GM23338 (cell line): ENCODE measurements around the gene NOTCH1. TPM values are rescaled to one million over a fixed set of nuclear protein-coding genes. Genes with fewer than 3 reads are reported as not detected.

Source experiments
- ATAC-seq: fragments of 200-7000 bp; cut with Tn5 transposase; 3 replicates; pipeline ENCODE4 v1.9.1; 2020
- DNase-seq: peaks from one replicate; pipeline ENCODE4 v3.0.0-alpha.2; 2015; ENCODE audit warnings: low spot score
- H2AFZ ChIP-seq: fragments of 200-600 bp; sonication (generic); 2 replicates; pipeline ENCODE4 v1.8.0; 2016; ENCODE audit warnings: antibody characterized with exemption, mild to moderate bottlenecking, moderate library complexity
- H3F3A ChIP-seq: fragments of 200-600 bp; sonication (generic); replicated peaks from 2 replicates; pipeline ENCODE4 v1.8.0; 2017; ENCODE audit warnings: antibody characterized with exemption, mixed run types, low read depth
- H3K27ac ChIP-seq: fragments of 200-600 bp; sonication (generic); 2 replicates; pipeline ENCODE4 v1.6.1; 2016; ENCODE audit warnings: low read depth
- H3K27me3 ChIP-seq: fragments of 200-600 bp; sonication (generic); 2 replicates; pipeline ENCODE4 v1.8.0; 2016; ENCODE audit warnings: mild to moderate bottlenecking, mixed run types, moderate library complexity; ENCODE audit not compliant: insufficient read depth
- H3K36me3 ChIP-seq: fragments of 200-600 bp; sonication (generic); 2 replicates; pipeline ENCODE4 v1.8.0; 2016; ENCODE audit warnings: mild to moderate bottlenecking; ENCODE audit not compliant: insufficient read depth
- H3K4me1 ChIP-seq: fragments of 200-600 bp; sonication (generic); 2 replicates; pipeline ENCODE4 v1.8.0; 2016; ENCODE audit warnings: mild to moderate bottlenecking, moderate library complexity; ENCODE audit not compliant: insufficient read depth
- H3K4me2 ChIP-seq: fragments of 200-600 bp; sonication (generic); 2 replicates; pipeline ENCODE4 v1.7.1; 2017; ENCODE audit warnings: mixed run types
- H3K4me3 ChIP-seq: fragments of 200-600 bp; sonication (generic); 2 replicates; pipeline ENCODE4 v1.6.1; 2016; ENCODE audit warnings: mixed run types
- H3K79me2 ChIP-seq: fragments of 200-600 bp; sonication (generic); replicated peaks from 2 replicates; pipeline ENCODE4 v1.8.0; 2017; ENCODE audit warnings: mild to moderate bottlenecking; ENCODE audit not compliant: insufficient read depth
- H3K9me2 ChIP-seq: fragments of 200-600 bp; sonication (generic); 2 replicates; pipeline ENCODE4 v1.8.0; 2017; ENCODE audit not compliant: insufficient read depth
- H4K20me1 ChIP-seq: fragments of 200-600 bp; sonication (generic); replicated peaks from 2 replicates; pipeline ENCODE4 v1.8.0; 2017; ENCODE audit warnings: mild to moderate bottlenecking; ENCODE audit not compliant: insufficient read depth
- H3K27ac Mint-ChIP-seq: 2 replicates; pipeline ENCODE4 v1.8.0; 2020; ENCODE audit warnings: inconsistent platforms, mild to moderate bottlenecking, moderate library complexity, mixed read lengths
- H3K27me3 Mint-ChIP-seq: 3 replicates; pipeline ENCODE4 v1.8.0; 2022; ENCODE audit warnings: low read depth, mild to moderate bottlenecking, moderate library complexity, mixed read lengths, inconsistent platforms; ENCODE audit not compliant: insufficient read depth, poor library complexity
- H3K36me3 Mint-ChIP-seq: 3 replicates; pipeline ENCODE4 v1.8.0; 2021; ENCODE audit warnings: low read depth, mild to moderate bottlenecking, inconsistent platforms, moderate library complexity, mixed read lengths
- H3K4me1 Mint-ChIP-seq: 3 replicates; pipeline ENCODE4 v1.8.0; 2020; ENCODE audit warnings: mild to moderate bottlenecking, inconsistent platforms, mixed read lengths
- H3K4me3 Mint-ChIP-seq: 3 replicates; pipeline ENCODE4 v1.8.0; 2021; ENCODE audit warnings: moderate library complexity, mild to moderate bottlenecking, inconsistent platforms, mixed read lengths
- H3K9me3 Mint-ChIP-seq: 3 replicates; pipeline ENCODE4 v1.8.0; 2020; ENCODE audit warnings: moderate library complexity, mild to moderate bottlenecking, inconsistent platforms, mixed read lengths
- CREB1 ChIP-seq: fragments of 250-450 bp; sonication (Bioruptor Pico); IDR thresholded peaks from 2 replicates; pipeline ENCODE4 v1.5.0; 2020; ENCODE audit warnings: low read depth, mild to moderate bottlenecking, moderate library complexity
- CTCF ChIP-seq, 2 experiments: fragments of 200-600 bp in 1 of 2; sonication (generic) in 1 of 2; conservative IDR thresholded peaks; 2 replicates each; pipeline versions ENCODE4 v1.5.1 to v1.6.1; 2016 to 2017; ENCODE audit warnings: antibody characterized with exemption in 2 of 2, low read depth in 2 of 2, mild to moderate bottlenecking in 2 of 2, moderate library complexity in 1 of 2
- EZH2 ChIP-seq: fragments of 200-600 bp; sonication (generic); IDR thresholded peaks from one replicate; pipeline ENCODE4 v1.8.0; 2017; ENCODE audit warnings: antibody characterized with exemption, mild to moderate bottlenecking, low read depth; ENCODE audit not compliant: unreplicated experiment
- STAT1 ChIP-seq: IDR thresholded peaks from one replicate; pipeline ENCODE4 v1.6.1; 2016; ENCODE audit warnings: antibody characterized with exemption; ENCODE audit not compliant: unreplicated experiment
- ZNF331 ChIP-seq: fragments of 250-450 bp; sonication (Bioruptor Pico); IDR thresholded peaks from 2 replicates; pipeline ENCODE4 v1.5.0; 2020; ENCODE audit warnings: low read depth, mild to moderate bottlenecking, moderate library complexity
- polyA plus RNA-seq: library from polyadenylated mRNA; unstranded; fragments of >200 nt; fragmentation: Nextera tagmentation; extraction: Ambion mirVana; gene quantifications from 2 replicates; pipeline ENCODE4 v1.2.1, GENCODE V29; 2016
- total RNA-seq: library from RNA; depleted of rRNA; stranded (reverse); fragments of >200 nt; shearing (Covaris generic); gene quantifications from 2 replicates; pipeline ENCODE4 v1.2.3, GENCODE V29; 2014
- TF ChIP-seq, protein P1 (sequence below): IDR thresholded peaks from 2 replicates; pipeline ENCODE4 v1.6.1; 2016; ENCODE audit warnings: antibody characterized with exemption
- TF ChIP-seq, protein P2 (sequence below): IDR thresholded peaks from one replicate; pipeline ENCODE4 v1.6.1; 2018; ENCODE audit warnings: antibody characterized with exemption; ENCODE audit not compliant: unreplicated experiment

Gene NOTCH1
- total and polyA plus RNA-seq, 2 experiments from 2014 or later: 9.9 to 97.2 TPM

DNA sequence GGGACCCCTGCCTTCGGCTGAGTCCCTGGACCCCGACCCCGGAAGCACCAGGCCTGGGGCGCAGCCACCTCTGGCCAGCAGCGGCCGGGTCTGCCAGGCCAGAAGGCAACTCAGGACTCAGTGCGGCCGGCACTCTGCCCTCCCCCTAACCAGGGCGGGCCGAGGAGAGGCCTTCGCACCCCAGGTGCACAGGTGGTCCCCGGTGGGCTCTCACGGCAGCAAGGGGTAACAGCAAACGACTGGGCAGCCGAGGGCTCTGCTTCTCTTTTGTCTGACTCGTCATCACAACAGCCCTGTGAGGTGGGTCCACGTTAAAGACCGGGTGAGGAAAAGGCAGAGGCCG lies 20.7 kb upstream of the NOTCH1 start:
- no peaks in the 10 kb centered on the region for H3K9me2 ChIP-seq
- H3K4me3 Mint-ChIP-seq: no peak overlapping the region; the same call in 2 of the 3 replicates
- H3K4me2 ChIP-seq: no peak overlapping the region
- peaks cover 42% of the 10 kb centered on the region for H3K4me1 Mint-ChIP-seq
- no peaks in the 10 kb centered on the region for H3K27me3 ChIP-seq
- DNase-seq (no peak), ATAC-seq (no peak)
- peaks cover 4% of the 10 kb centered on the region; the same call in 2 of the 3 replicates for H3K9me3 Mint-ChIP-seq
- no peak overlapping the region for H2AFZ ChIP-seq
- H3K36me3 Mint-ChIP-seq: no peaks in the 10 kb centered on the region; the same call in 2 of the 3 replicates
- H3K36me3 ChIP-seq: no peaks in the 10 kb centered on the region
- TF ChIP-seq EZH2 (no peak), ZNF331 (CRISPR knock-in tag) (no peak), CTCF (conservative IDR thresholded peaks at IDR 0.05; ENCODE audit: low read depth in 2 of 2) (no peak), STAT1 (no peak)
- TF ChIP-seq, protein P1, sequence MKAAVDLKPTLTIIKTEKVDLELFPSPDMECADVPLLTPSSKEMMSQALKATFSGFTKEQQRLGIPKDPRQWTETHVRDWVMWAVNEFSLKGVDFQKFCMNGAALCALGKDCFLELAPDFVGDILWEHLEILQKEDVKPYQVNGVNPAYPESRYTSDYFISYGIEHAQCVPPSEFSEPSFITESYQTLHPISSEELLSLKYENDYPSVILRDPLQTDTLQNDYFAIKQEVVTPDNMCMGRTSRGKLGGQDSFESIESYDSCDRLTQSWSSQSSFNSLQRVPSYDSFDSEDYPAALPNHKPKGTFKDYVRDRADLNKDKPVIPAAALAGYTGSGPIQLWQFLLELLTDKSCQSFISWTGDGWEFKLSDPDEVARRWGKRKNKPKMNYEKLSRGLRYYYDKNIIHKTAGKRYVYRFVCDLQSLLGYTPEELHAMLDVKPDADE: no peak
- TF ChIP-seq, protein P2, sequence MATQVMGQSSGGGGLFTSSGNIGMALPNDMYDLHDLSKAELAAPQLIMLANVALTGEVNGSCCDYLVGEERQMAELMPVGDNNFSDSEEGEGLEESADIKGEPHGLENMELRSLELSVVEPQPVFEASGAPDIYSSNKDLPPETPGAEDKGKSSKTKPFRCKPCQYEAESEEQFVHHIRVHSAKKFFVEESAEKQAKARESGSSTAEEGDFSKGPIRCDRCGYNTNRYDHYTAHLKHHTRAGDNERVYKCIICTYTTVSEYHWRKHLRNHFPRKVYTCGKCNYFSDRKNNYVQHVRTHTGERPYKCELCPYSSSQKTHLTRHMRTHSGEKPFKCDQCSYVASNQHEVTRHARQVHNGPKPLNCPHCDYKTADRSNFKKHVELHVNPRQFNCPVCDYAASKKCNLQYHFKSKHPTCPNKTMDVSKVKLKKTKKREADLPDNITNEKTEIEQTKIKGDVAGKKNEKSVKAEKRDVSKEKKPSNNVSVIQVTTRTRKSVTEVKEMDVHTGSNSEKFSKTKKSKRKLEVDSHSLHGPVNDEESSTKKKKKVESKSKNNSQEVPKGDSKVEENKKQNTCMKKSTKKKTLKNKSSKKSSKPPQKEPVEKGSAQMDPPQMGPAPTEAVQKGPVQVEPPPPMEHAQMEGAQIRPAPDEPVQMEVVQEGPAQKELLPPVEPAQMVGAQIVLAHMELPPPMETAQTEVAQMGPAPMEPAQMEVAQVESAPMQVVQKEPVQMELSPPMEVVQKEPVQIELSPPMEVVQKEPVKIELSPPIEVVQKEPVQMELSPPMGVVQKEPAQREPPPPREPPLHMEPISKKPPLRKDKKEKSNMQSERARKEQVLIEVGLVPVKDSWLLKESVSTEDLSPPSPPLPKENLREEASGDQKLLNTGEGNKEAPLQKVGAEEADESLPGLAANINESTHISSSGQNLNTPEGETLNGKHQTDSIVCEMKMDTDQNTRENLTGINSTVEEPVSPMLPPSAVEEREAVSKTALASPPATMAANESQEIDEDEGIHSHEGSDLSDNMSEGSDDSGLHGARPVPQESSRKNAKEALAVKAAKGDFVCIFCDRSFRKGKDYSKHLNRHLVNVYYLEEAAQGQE: no peak
- H3K27ac ChIP-seq: no peak overlapping the region
- no peaks in the 10 kb centered on the region for H4K20me1 ChIP-seq
- no peak overlapping the region for H3K27ac Mint-ChIP-seq
- H3K4me1 ChIP-seq: peaks cover 10% of the 10 kb centered on the region
- H3K27me3 Mint-ChIP-seq: peaks cover 11% of the 10 kb centered on the region
- no peaks in the 10 kb centered on the region for H3K79me2 ChIP-seq
- no peak overlapping the region for H3K4me3 ChIP-seq
- peaks cover 12% of the 10 kb centered on the region; the same call in 1 of the 2 replicates for H3F3A ChIP-seq

DNA sequence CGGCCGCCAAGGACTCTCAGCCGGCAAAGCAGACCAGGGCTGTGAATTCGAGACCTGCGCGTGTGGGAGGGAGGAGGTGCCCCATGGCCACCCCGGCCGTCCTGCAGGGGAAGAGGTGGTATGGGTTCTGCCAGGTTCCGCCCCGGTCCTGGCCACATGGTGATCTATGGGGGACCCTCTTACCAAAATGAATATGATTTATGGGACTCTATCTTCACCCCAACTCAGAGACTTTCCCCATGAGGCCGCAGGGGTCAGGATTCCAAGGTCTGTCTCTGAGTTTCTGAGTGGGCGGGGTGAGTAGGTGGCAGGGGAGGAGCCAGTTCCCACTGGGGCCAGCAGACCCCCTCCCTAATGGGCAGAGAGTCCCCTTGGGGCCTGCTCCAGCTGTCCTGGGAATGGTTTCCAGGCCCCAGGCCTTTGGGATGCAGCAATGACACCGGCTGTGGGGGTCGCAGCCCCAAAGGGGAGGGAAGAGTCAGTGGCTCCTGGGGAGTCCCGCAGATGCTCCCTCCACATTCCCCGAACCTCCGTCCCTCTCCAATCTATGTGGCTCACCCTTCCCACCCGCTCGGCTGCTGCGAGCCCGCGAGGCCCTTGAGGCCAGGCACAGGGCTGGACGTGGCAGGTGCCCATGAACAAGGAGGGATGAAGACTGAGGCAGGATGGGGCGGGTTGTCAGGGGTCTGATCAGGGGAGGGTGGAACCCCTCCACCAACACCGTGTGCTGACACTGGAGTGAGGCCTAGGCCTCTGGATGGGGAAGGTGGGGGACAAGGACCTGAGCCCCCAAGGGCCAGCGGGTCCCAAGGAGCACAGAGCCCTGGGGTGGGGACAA lies 20.1 kb upstream of the NOTCH1 start:
- ATAC-seq (no peak), DNase-seq (no peak)
- Histone ChIP-seq H3F3A (peaks cover 9% of the 10 kb centered on the region; the same call in 1 of the 2 replicates), H3K27ac (no peak overlapping the region), H3K4me1 (peaks cover 4% of the 10 kb centered on the region; the same call in 1 of the 2 replicates), H3K27me3 (no peaks in the 10 kb centered on the region), H2AFZ (no peak overlapping the region), H3K36me3 (no peaks in the 10 kb centered on the region), H3K4me3 (no peak overlapping the region), H4K20me1 (no peaks in the 10 kb centered on the region), H3K9me2 (no peaks in the 10 kb centered on the region), H3K79me2 (no peaks in the 10 kb centered on the region), H3K4me2 (no peak overlapping the region)
- Mint-ChIP-seq H3K27ac (no peak overlapping the region; the same call in 1 of the 2 replicates), H3K4me3 (no peak overlapping the region), H3K4me1 (peaks cover 36% of the 10 kb centered on the region), H3K27me3 (peaks cover 11% of the 10 kb centered on the region), H3K9me3 (peaks cover 10% of the 10 kb centered on the region), H3K36me3 (peaks cover 3% of the 10 kb centered on the region; the same call in 2 of the 3 replicates)
- TF ChIP-seq CREB1 (no peak), CTCF (conservative IDR thresholded peaks at IDR 0.05; ENCODE audit: low read depth in 2 of 2) (no peak), EZH2 (no peak)
- TF ChIP-seq, protein P2: no peak
